Activated CD8-positive, alpha-beta memory T cell treated with anti-CD3 and anti-CD28 coated beads for 4 hours (primary cell): ENCODE data around the gene PRDM12.

Source experiments
- DNase-seq, 2 donors: peaks; one replicate each; pipeline ENCODE4 v3.0.0-alpha.2; 2020; ENCODE audit warnings: low read depth in 2 of 2

The PRDM12 gene

GRCh38 chr9:130664251-130665028 is at the start of gene PRDM12:
PRDM12 (plus strand) TSS chr9:130664594; CDS start chr9:130664654, 60 bp downstream.
- DNase-seq = no peak

GRCh38 chr9:130616451-130616850 is 47.9 kb upstream of the PRDM12 start:
- DNase-seq = no peak

- DNase-seq = no peak
Measured at GRCh38 chr9:130623466-130623865, 40.9 kb upstream of the PRDM12 start.

GRCh38 chr9:130624154-130624553 is 40.2 kb upstream of the PRDM12 start:
- DNase-seq = no peak

- no peak for DNase-seq
Measured at GRCh38 chr9:130626249-130626996, 38.0 kb upstream of the PRDM12 start.

GRCh38 chr9:130627051-130627450 is 37.3 kb upstream of the PRDM12 start:
- DNase-seq = no peak

GRCh38 chr9:130627896-130628792 is 36.2 kb upstream of the PRDM12 start:
- DNase-seq = no peak

GRCh38 chr9:130629443-130630070 is 34.8 kb upstream of the PRDM12 start:
- no peak for DNase-seq

GRCh38 chr9:130630071-130630450 is 34.3 kb upstream of the PRDM12 start:
- no peak for DNase-seq

- DNase-seq = no peak
Measured at GRCh38 chr9:130630506-130631330, 33.7 kb upstream of the PRDM12 start.

- no peak for DNase-seq
Measured at GRCh38 chr9:130631331-130632080, 32.9 kb upstream of the PRDM12 start.

GRCh38 chr9:130632081-130632710 is 32.2 kb upstream of the PRDM12 start:
- no peak for DNase-seq

GRCh38 chr9:130632841-130633240 is 31.6 kb upstream of the PRDM12 start:
- DNase-seq = no peak

- DNase-seq = no peak
Measured at GRCh38 chr9:130633336-130634190, 30.8 kb upstream of the PRDM12 start.

- no peak for DNase-seq
Measured at GRCh38 chr9:130634191-130634768, 30.1 kb upstream of the PRDM12 start.

GRCh38 chr9:130634801-130635200 is 29.6 kb upstream of the PRDM12 start:
- DNase-seq = no peak

- DNase-seq = no peak
Measured at GRCh38 chr9:130635306-130635705, 29.1 kb upstream of the PRDM12 start.
